A673 (cell line): ENCODE data around the gene VAV2. TPM values are rescaled to one million over a fixed set of nuclear protein-coding genes. Genes with fewer than 3 reads are reported as not detected.

Source experiments
- BruUV-seq: library from RNA; stranded (reverse); fragments of 400-500 nt; replicated peaks from 2 replicates; lab custom pipeline; 2021; lab: Mats Ljungman, UMichigan
- CTCF ChIA-PET: fragments of 300-600 bp; sonication (Branson Sonifier 250); formaldehyde crosslinking; loops from one replicate; lab custom pipeline; 2022; ENCODE audit warnings: antibody characterized with exemption; lab: Charles Lee
- POLR2A ChIA-PET: fragments of 300-600 bp; sonication (Branson Sonifier 250); formaldehyde crosslinking; loops from one replicate; lab custom pipeline; 2022; ENCODE audit warnings: antibody characterized with exemption; ENCODE audit not compliant: low non-redundant PET; lab: Charles Lee
- DNase-seq: peaks from one replicate; pipeline ENCODE4 v3.0.0-alpha.2; 2015; ENCODE audit warnings: low spot score
- H3K27ac ChIP-seq: fragments of 200-600 bp; sonication (generic); 2 replicates; pipeline ENCODE4 v1.5.1; 2016; ENCODE audit warnings: mixed run types, low read depth, mild to moderate bottlenecking, mixed read lengths, antibody characterized with exemption, low read length; ENCODE audit not compliant: poor library complexity, severe bottlenecking
- H3K27me3 ChIP-seq: fragments of 200-600 bp; sonication (generic); replicated peaks from 2 replicates; pipeline ENCODE4 v1.6.1; 2017; ENCODE audit warnings: mixed run types, low read depth, mild to moderate bottlenecking, mixed read lengths, antibody characterized with exemption, low read length; ENCODE audit not compliant: insufficient read depth, poor library complexity
- H3K36me3 ChIP-seq: fragments of 200-600 bp; sonication (generic); 2 replicates; pipeline ENCODE4 v1.6.1; 2016; ENCODE audit warnings: mixed run types, mild to moderate bottlenecking, mixed read lengths, antibody characterized with exemption, low read length; ENCODE audit not compliant: insufficient read depth, poor library complexity, severe bottlenecking
- H3K4me1 ChIP-seq: fragments of 200-600 bp; sonication (generic); 2 replicates; pipeline ENCODE4 v1.6.1; 2017; ENCODE audit warnings: mixed run types, mild to moderate bottlenecking, mixed read lengths, antibody characterized with exemption, low read length; ENCODE audit not compliant: insufficient read depth, poor library complexity, severe bottlenecking
- H3K4me3 ChIP-seq: fragments of 200-600 bp; sonication (generic); 2 replicates; pipeline ENCODE4 v1.5.1; 2016; ENCODE audit warnings: low read depth, mixed run types, mild to moderate bottlenecking, mixed read lengths, low read length; ENCODE audit not compliant: poor library complexity, severe bottlenecking
- H3K9me3 ChIP-seq: fragments of 200-600 bp; sonication (generic); 2 replicates; pipeline ENCODE4 v1.6.1; 2016; ENCODE audit warnings: mixed run types, low read depth, mild to moderate bottlenecking, mixed read lengths, antibody characterized with exemption, low read length; ENCODE audit not compliant: poor library complexity, severe bottlenecking
- CTCF ChIP-seq: fragments of 300-800, 200-600 bp; sonication (generic); conservative IDR thresholded peaks from 2 replicates; pipeline ENCODE4 v1.5.1; 2017; ENCODE audit warnings: low read depth, mild to moderate bottlenecking, antibody characterized with exemption, low read length, moderate library complexity, mixed read lengths
- EZH2 ChIP-seq: fragments of 200-600 bp; sonication (generic); IDR thresholded peaks from 2 replicates; pipeline ENCODE4 v1.6.1; 2017; ENCODE audit warnings: borderline replicate concordance, low read depth, mild to moderate bottlenecking, mixed read lengths, antibody characterized with exemption, low read length; ENCODE audit not compliant: poor library complexity, severe bottlenecking
- intact Hi-C: fragments of 100-400 bp; cut with micrococcal nuclease; formaldehyde crosslinking; loops from one replicate; pipeline ENCODE4 v1.10.0; 2022; ENCODE audit not compliant: unreplicated experiment
- total RNA-seq: library from RNA; stranded (reverse); gene quantifications from 2 replicates; pipeline ENCODE4 v1.2.3, GENCODE V29; 2021

The VAV2 gene
- total RNA-seq, 1 experiment from 2014 or later, result 16.4 TPM

DNA sequence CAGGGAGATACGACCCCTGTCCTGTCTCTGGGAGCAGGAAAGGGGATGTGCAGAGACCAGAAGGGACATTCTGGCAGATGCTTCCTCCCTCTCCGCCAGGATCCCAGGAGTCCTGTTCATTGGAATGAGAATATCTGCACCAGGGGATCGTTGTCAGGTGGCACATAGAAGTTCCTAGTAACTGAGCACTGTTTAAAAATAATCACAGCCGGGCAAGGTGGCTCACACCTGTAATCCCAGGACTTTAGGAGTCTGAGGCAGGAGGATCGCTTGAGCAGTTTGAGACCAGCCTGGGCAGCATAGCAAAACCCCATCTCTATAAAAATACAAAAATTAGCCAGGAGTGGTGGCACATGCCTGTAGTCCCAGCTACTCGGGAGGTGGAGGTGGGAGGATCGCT, 266.2 kb downstream of the VAV2 start:
- ChIA-PET CTCF (no interaction called here), POLR2A (no interaction called here)
- intact Hi-C loops, result loop anchor here (5.0 to 10.0 kb wide), 2 partner anchors 121 to 539 kb away; partner anchors contain the start of gene FAM163B
- DNase-seq, result no peak
- Histone ChIP-seq H3K36me3 (no peaks in the 10 kb centered on the region), H3K4me3 (no peak overlapping the region), H3K4me1 (no peaks in the 10 kb centered on the region), H3K9me3 (no peaks in the 10 kb centered on the region), H3K27me3 (no peaks in the 10 kb centered on the region), H3K27ac (no peak overlapping the region)
- BruUV-seq, result no TSS peak
- TF ChIP-seq CTCF (no peak), EZH2 (no peak)

DNA sequence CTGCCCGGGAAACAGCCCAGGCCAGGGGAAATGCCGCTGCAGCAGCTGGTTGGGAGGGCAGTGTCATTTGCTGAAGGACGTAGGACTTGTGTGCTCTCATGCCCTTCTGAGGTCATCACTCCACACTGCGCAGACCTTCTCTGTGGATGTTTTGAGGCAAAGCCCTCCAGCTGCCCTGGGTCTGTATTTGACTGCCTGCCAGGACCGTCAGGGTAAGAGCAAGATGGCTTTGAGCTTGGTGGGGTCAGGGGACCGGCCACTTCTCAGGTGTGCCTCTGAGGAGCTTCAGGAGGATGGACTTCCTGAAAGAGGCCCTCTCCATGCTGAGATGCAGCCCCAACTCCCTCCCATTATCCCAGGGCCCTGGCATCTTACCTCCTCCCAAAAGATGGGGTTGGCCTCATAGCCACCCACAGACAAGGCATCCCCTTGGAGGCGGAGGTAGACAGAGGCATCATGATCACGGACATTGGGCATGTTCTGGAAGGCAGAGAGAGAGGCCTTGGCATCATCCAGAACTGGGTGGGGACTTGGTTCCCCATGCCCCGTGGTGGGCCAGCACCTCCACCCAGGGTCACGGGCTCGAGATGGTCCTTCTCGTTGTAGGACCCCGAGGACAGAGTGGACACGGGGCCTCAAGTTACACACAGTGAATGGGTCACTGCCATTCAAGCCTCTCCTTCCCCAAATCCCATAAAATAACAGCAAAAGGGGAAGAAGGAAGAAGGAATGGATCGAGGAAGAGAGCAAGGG, 273.4 kb downstream of the VAV2 start:
- intact Hi-C loops, result no loop called here
- CTCF ChIA-PET, result no interaction called here
- no peaks in the 10 kb centered on the region for H3K9me3 ChIP-seq
- TF ChIP-seq CTCF (no peak), EZH2 (no peak)
- DNase-seq, result no peak
- H3K4me1 ChIP-seq, result peaks cover 9% of the 10 kb centered on the region
- H3K27ac ChIP-seq, result no peak overlapping the region
- H3K4me3 ChIP-seq, result no peak overlapping the region
- H3K36me3 ChIP-seq, result no peaks in the 10 kb centered on the region
- no peaks in the 10 kb centered on the region for H3K27me3 ChIP-seq
- POLR2A ChIA-PET, result interaction anchor here (0.5 kb wide), 1 partner anchor 135 kb away, joined by 12 read pairs; no protein-coding TSS in a partner anchor
- no TSS peak for BruUV-seq

- intact Hi-C loops, result no loop called here
- no TSS peak for BruUV-seq
- no peak for DNase-seq
- Histone ChIP-seq H3K4me3 (no peak overlapping the region), H3K27me3 (no peaks in the 10 kb centered on the region), H3K4me1 (peaks cover 9% of the 10 kb centered on the region), H3K27ac (no peak overlapping the region), H3K36me3 (no peaks in the 10 kb centered on the region), H3K9me3 (no peaks in the 10 kb centered on the region)
- POLR2A ChIA-PET, result no interaction called here
- TF ChIP-seq EZH2, result no peak
- CTCF ChIA-PET, result no interaction called here
Observed at GRCh38 chr9:133717113-133718031, 274.8 kb downstream of the VAV2 start.
